ENCODE data around the gene IQGAP2.

IQGAP2 gene

GRCh38 chr5:76376866-76377230, 26.2 kb upstream of the IQGAP2 start:
- H3K27me3 ChIP-seq (ENCODE audit: insufficient read depth, low read length), result no peaks in the 10 kb centered on the region
- H3K36me3 ChIP-seq (ENCODE audit: insufficient read depth, low read length), result no peaks in the 10 kb centered on the region
- H3K4me1 ChIP-seq (ENCODE audit: insufficient read depth, low read length), result peaks cover 19% of the 10 kb centered on the region
- no peaks in the 10 kb centered on the region for H3K9me3 ChIP-seq (ENCODE audit: low read length)
- no peak overlapping the region for H3K4me3 ChIP-seq (ENCODE audit: low read length)
- no peak overlapping the region for H2AFZ ChIP-seq (ENCODE audit: low read depth, low read length)

DNA sequence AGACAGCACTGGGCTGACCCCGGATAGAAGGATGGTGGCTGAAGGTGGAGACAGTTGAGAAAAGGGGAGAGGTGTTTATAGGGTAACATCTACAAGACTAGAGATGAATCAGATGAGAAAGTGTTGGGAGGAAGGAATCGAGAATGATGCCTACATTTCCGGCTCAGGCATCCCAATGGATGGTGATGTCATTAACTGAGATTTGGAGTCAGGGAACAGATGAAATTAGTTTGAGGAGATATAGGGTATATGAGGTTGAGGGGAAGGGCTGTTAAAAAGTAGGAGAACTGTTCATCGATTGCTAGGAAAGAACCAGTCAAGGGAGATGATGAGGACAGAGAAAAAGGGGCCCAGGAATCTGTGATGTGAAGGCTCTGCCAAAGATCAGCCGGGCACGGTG, 24.7 kb upstream of the IQGAP2 start:
- H3K9me3 ChIP-seq (ENCODE audit: low read length), result no peaks in the 10 kb centered on the region
- H3K4me1 ChIP-seq (ENCODE audit: insufficient read depth, low read length), result peaks cover 6% of the 10 kb centered on the region
- no peak overlapping the region for H3K4me3 ChIP-seq (ENCODE audit: low read length)
- no peaks in the 10 kb centered on the region for H3K36me3 ChIP-seq (ENCODE audit: insufficient read depth, low read length)
- no peaks in the 10 kb centered on the region for H3K27me3 ChIP-seq (ENCODE audit: insufficient read depth, low read length)
- no peak overlapping the region for H2AFZ ChIP-seq (ENCODE audit: low read depth, low read length)

- Histone ChIP-seq H3K27me3 (ENCODE audit: insufficient read depth, low read length) (no peaks in the 10 kb centered on the region), H3K9me3 (ENCODE audit: low read length) (no peaks in the 10 kb centered on the region), H2AFZ (ENCODE audit: low read depth, low read length) (no peak overlapping the region), H3K4me1 (ENCODE audit: insufficient read depth, low read length) (peaks cover 10% of the 10 kb centered on the region), H3K36me3 (ENCODE audit: insufficient read depth, low read length) (no peaks in the 10 kb centered on the region), H3K4me3 (ENCODE audit: low read length) (no peak overlapping the region)
These were observed 23.8 kb upstream of the IQGAP2 start for GRCh38 chr5:76379316-76379715.

GRCh38 chr5:76379855-76380254, 23.2 kb upstream of the IQGAP2 start:
- Histone ChIP-seq H3K9me3 (ENCODE audit: low read length) (no peaks in the 10 kb centered on the region), H3K4me1 (ENCODE audit: insufficient read depth, low read length) (peaks cover 15% of the 10 kb centered on the region), H2AFZ (ENCODE audit: low read depth, low read length) (no peak overlapping the region)

GRCh38 chr5:76380346-76381066, 22.6 kb upstream of the IQGAP2 start:
- no peaks in the 10 kb centered on the region for H3K27me3 ChIP-seq (ENCODE audit: insufficient read depth, low read length)
- no peaks in the 10 kb centered on the region for H3K9me3 ChIP-seq (ENCODE audit: low read length)
- H3K4me3 ChIP-seq (ENCODE audit: low read length), result no peak overlapping the region
- peaks cover 18% of the 10 kb centered on the region for H3K4me1 ChIP-seq (ENCODE audit: insufficient read depth, low read length)
- H2AFZ ChIP-seq (ENCODE audit: low read depth, low read length), result no peak overlapping the region
- H3K36me3 ChIP-seq (ENCODE audit: insufficient read depth, low read length), result no peaks in the 10 kb centered on the region

More at GRCh38 chr5:76379855-76380254, 23.2 kb upstream of the IQGAP2 start:
- H3K36me3 ChIP-seq (ENCODE audit: insufficient read depth, low read length), result no peaks in the 10 kb centered on the region
- no peaks in the 10 kb centered on the region for H3K27me3 ChIP-seq (ENCODE audit: insufficient read depth, low read length)
- H3K4me3 ChIP-seq (ENCODE audit: low read length), result no peak overlapping the region

GRCh38 chr5:76383126-76383832, 19.8 kb upstream of the IQGAP2 start:
- Histone ChIP-seq H3K4me3 (ENCODE audit: low read length) (no peak overlapping the region), H3K4me1 (ENCODE audit: insufficient read depth, low read length) (peaks cover 18% of the 10 kb centered on the region), H3K27me3 (ENCODE audit: insufficient read depth, low read length) (no peaks in the 10 kb centered on the region), H3K9me3 (ENCODE audit: low read length) (no peaks in the 10 kb centered on the region), H3K36me3 (ENCODE audit: insufficient read depth, low read length) (no peaks in the 10 kb centered on the region), H2AFZ (ENCODE audit: low read depth, low read length) (no peak overlapping the region)

GRCh38 chr5:76384189-76384588, 18.9 kb upstream of the IQGAP2 start:
- Histone ChIP-seq H3K36me3 (ENCODE audit: insufficient read depth, low read length) (no peaks in the 10 kb centered on the region), H3K9me3 (ENCODE audit: low read length) (no peaks in the 10 kb centered on the region), H3K4me1 (ENCODE audit: insufficient read depth, low read length) (peaks cover 25% of the 10 kb centered on the region), H2AFZ (ENCODE audit: low read depth, low read length) (no peak overlapping the region), H3K27me3 (ENCODE audit: insufficient read depth, low read length) (no peaks in the 10 kb centered on the region), H3K4me3 (ENCODE audit: low read length) (no peak overlapping the region)

DNA sequence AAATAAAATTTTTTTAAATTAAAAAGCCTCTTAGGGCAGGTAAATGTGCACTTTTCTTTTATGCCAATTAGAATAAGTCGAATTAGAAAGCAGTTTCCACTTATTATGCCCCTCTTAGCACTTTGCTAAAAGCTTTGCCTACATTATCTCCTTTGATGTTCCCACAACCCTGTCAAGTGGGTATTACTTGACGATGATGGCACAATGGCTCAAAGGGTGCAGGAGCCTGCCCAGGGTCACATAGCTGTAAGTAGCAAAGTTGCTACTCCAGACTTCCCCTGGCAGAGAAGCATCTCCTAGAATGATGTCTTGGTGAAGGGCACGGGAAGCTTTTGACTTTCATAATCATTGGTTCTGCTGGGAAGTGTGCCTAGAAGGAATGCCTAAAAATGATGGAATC, 18.4 kb upstream of the IQGAP2 start:
- H2AFZ ChIP-seq (ENCODE audit: low read depth, low read length), result no peak overlapping the region
- H3K9me3 ChIP-seq (ENCODE audit: low read length), result no peaks in the 10 kb centered on the region
- H3K27me3 ChIP-seq (ENCODE audit: insufficient read depth, low read length), result no peaks in the 10 kb centered on the region
- H3K4me3 ChIP-seq (ENCODE audit: low read length), result no peak overlapping the region
- H3K36me3 ChIP-seq (ENCODE audit: insufficient read depth, low read length), result no peaks in the 10 kb centered on the region
- peaks cover 30% of the 10 kb centered on the region for H3K4me1 ChIP-seq (ENCODE audit: insufficient read depth, low read length)

DNA sequence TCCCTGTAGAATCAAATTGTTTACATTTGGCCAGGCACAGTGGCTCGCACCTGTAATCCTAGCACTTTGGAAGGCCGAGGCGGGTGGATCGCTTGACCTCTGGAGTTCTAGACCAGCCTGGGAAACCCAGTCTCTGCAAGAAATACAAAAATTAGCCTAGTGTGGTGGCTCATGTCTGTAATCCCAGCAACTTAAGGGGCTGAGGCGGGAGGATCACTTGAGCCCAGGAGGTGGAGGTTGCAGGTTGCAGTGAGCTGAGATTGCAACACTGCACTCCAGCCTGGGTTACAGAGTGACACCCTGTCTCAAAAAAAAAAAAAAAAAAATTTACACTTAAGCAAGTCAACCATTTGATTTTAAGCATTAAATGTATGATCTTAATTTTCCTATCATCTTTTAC, 17.5 kb upstream of the IQGAP2 start:
- H2AFZ ChIP-seq (ENCODE audit: low read depth, low read length), result no peak overlapping the region
- H3K4me3 ChIP-seq (ENCODE audit: low read length), result no peak overlapping the region
- H3K4me1 ChIP-seq (ENCODE audit: insufficient read depth, low read length), result peaks cover 32% of the 10 kb centered on the region
- H3K9me3 ChIP-seq (ENCODE audit: low read length), result no peaks in the 10 kb centered on the region
- H3K36me3 ChIP-seq (ENCODE audit: insufficient read depth, low read length), result no peaks in the 10 kb centered on the region
- no peaks in the 10 kb centered on the region for H3K27me3 ChIP-seq (ENCODE audit: insufficient read depth, low read length)

GRCh38 chr5:76386360-76386759, 16.7 kb upstream of the IQGAP2 start:
- H2AFZ ChIP-seq (ENCODE audit: low read depth, low read length), result no peak overlapping the region
- no peaks in the 10 kb centered on the region for H3K36me3 ChIP-seq (ENCODE audit: insufficient read depth, low read length)
- H3K9me3 ChIP-seq (ENCODE audit: low read length), result no peaks in the 10 kb centered on the region
- H3K27me3 ChIP-seq (ENCODE audit: insufficient read depth, low read length), result no peaks in the 10 kb centered on the region
- H3K4me3 ChIP-seq (ENCODE audit: low read length), result no peak overlapping the region
- peaks cover 29% of the 10 kb centered on the region for H3K4me1 ChIP-seq (ENCODE audit: insufficient read depth, low read length)

DNA sequence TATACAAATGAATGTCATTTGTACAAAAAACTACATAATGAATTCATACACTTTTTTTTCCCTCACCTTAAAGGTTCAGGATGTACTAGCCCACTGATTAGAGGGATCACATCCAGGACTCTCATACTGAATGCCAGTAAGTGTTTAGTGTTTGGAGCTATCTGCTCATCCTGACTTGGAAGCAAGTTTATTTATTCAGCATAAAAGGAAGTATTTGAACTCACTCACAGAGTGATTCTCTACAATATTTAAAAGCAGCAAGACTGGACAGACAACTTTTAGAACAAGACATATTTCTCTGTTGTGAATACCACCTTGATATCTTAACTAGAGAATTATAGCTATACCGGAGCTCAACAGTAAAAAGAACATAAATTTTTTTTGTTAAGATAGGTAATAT, 14.8 kb upstream of the IQGAP2 start:
- Histone ChIP-seq H3K4me1 (ENCODE audit: insufficient read depth, low read length) (peaks cover 38% of the 10 kb centered on the region), H2AFZ (ENCODE audit: low read depth, low read length) (no peak overlapping the region), H3K36me3 (ENCODE audit: insufficient read depth, low read length) (no peaks in the 10 kb centered on the region)

DNA sequence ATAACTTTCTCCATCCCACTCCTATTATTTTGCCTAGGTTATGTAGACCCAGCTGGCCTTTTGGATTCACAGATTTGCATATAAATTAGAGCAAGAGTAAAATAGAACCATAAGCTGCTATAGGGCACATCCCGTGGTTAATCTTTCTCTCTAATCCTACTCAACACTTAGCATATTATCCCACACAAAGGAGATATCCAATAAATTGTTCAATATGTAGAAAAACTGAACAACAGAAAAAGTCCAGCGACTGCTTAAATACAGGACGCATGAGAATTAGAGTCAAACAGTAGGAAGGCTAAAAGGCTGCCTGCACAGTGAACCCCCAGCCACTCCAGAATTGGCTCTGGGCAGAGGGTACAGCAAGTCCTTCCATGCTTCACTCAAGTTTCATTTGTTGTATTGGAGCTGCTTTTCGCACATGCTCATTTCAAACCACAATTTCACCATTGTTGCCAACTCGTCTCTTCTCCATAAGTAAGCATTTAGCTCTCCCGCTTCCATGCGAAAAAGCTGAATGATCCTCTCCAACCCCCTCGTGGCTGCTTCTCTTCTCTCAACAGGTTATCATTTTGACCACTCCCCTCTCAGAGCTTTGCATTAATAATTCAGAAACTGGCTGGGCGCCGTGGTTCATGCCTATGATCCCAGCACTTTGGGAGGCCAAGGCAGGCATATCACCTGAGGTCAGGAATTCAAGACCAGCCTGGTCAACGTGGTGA, 14.1 kb upstream of the IQGAP2 start:
- no peaks in the 10 kb centered on the region for H3K36me3 ChIP-seq (ENCODE audit: insufficient read depth, low read length)
- H2AFZ ChIP-seq (ENCODE audit: low read depth, low read length), result no peak overlapping the region
- no peaks in the 10 kb centered on the region for H3K27me3 ChIP-seq (ENCODE audit: insufficient read depth, low read length)
- H3K4me3 ChIP-seq (ENCODE audit: low read length), result no peak overlapping the region
- H3K9me3 ChIP-seq (ENCODE audit: low read length), result no peaks in the 10 kb centered on the region
- H3K4me1 ChIP-seq (ENCODE audit: insufficient read depth, low read length), result peaks cover 38% of the 10 kb centered on the region

More for the DNA sequence above, 14.8 kb upstream of the IQGAP2 start:
- Histone ChIP-seq H3K4me3 (ENCODE audit: low read length) (no peak overlapping the region), H3K27me3 (ENCODE audit: insufficient read depth, low read length) (no peaks in the 10 kb centered on the region), H3K9me3 (ENCODE audit: low read length) (no peaks in the 10 kb centered on the region)

DNA sequence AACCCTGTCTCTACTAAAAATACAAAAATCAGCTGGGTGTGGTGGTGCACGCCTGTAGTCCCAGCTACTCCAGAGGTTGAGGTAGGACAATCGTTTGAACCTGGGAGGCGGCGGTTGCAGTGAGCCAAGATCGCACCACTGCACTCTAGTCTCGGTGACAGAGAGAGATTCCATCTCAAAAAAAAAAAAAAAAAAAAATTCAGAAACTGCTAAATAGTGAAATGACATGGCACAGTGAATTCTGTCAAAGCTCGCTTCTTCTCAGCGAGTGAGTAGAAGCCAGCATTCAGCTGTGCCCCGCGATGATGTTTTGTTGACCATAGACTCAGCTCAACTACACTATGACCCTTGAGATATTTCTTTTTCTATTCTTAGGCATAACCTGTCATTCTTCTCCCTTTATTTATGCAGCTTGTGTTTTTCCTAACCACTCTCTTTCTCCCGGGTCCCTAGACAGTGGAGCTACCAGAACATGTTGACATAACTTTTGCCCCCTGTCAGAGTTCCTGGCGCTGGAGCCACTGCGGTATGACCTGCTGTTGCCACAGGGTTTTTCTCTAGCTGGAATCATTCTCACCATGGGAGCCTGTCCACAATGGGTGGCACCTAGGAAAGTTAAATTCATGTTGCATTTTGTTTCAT, 13.5 kb upstream of the IQGAP2 start:
- no peaks in the 10 kb centered on the region for H3K36me3 ChIP-seq (ENCODE audit: insufficient read depth, low read length)
- no peaks in the 10 kb centered on the region for H3K9me3 ChIP-seq (ENCODE audit: low read length)
- H3K27me3 ChIP-seq (ENCODE audit: insufficient read depth, low read length), result no peaks in the 10 kb centered on the region
- no peak overlapping the region for H2AFZ ChIP-seq (ENCODE audit: low read depth, low read length)
- peaks cover 32% of the 10 kb centered on the region for H3K4me1 ChIP-seq (ENCODE audit: insufficient read depth, low read length)
- no peak overlapping the region for H3K4me3 ChIP-seq (ENCODE audit: low read length)

Data from neuron (in vitro differentiated cells).